WTC11 (cell line): Measurements from ENCODE around the gene RTKN. TPM values are rescaled to one million over a fixed set of nuclear protein-coding genes. Genes with fewer than 3 reads are reported as not detected.

Source experiments
- ATAC-seq: fragments of 200-7000 bp; cut with Tn5 transposase; 2 replicates; pipeline ENCODE4 v1.10.0; 2021; ENCODE audit warnings: mild to moderate bottlenecking, moderate library complexity
- CTCF ChIA-PET: fragments of 300-600 bp; sonication (Branson Sonifier 250); formaldehyde crosslinking; loops from one replicate; lab custom pipeline; 2021; ENCODE audit warnings: antibody characterized with exemption; lab: Charles Lee
- POLR2A ChIA-PET: fragments of 350-600 bp; sonication (Branson Sonifier 250); formaldehyde crosslinking; loops from one replicate; lab custom pipeline; 2021; ENCODE audit warnings: antibody characterized with exemption; lab: Charles Lee
- DNase-seq: peaks from one replicate; pipeline ENCODE4 v3.0.0; 2021; ENCODE audit warnings: low spot score
- H3K27ac Mint-ChIP-seq: 2 replicates; pipeline ENCODE4 v1.8.0; 2021; ENCODE audit warnings: mixed read lengths
- H3K27me3 Mint-ChIP-seq: 2 replicates; pipeline ENCODE4 v1.8.0; 2021; ENCODE audit warnings: low read depth, mild to moderate bottlenecking, moderate library complexity, mixed read lengths
- H3K36me3 Mint-ChIP-seq: 2 replicates; pipeline ENCODE4 v1.8.0; 2021; ENCODE audit warnings: mixed read lengths
- H3K4me1 Mint-ChIP-seq: 2 replicates; pipeline ENCODE4 v1.8.0; 2022; ENCODE audit warnings: mixed read lengths
- H3K4me3 Mint-ChIP-seq: 2 replicates; pipeline ENCODE4 v1.8.0; 2021; ENCODE audit warnings: mild to moderate bottlenecking, moderate library complexity, mixed read lengths
- H3K9me3 Mint-ChIP-seq: 2 replicates; pipeline ENCODE4 v1.8.0; 2021; ENCODE audit warnings: mixed read lengths
- ARID4B ChIP-seq: sonication (generic); formaldehyde crosslinking; IDR thresholded peaks from 2 replicates; pipeline ENCODE4 v1.8.0; 2023; ENCODE audit warnings: missing genetic modification reagents, mild to moderate bottlenecking, borderline replicate concordance
- EMX1 ChIP-seq: fragments of 250-450 bp; sonication (Bioruptor Pico); IDR thresholded peaks from 2 replicates; pipeline ENCODE4 v1.8.0; 2021; ENCODE audit warnings: mild to moderate bottlenecking
- FOXP1 ChIP-seq: sonication (generic); formaldehyde crosslinking; IDR thresholded peaks from 2 replicates; pipeline ENCODE4 v1.8.0; 2022; ENCODE audit warnings: missing genetic modification reagents, mild to moderate bottlenecking, moderate library complexity, borderline replicate concordance
- GRHL2 ChIP-seq: fragments of 250-450 bp; sonication (Bioruptor Pico); IDR thresholded peaks from 2 replicates; pipeline ENCODE4 v1.8.0; 2022; ENCODE audit warnings: mild to moderate bottlenecking, moderate library complexity; ENCODE audit not compliant: insufficient replicate concordance, severe bottlenecking
- MXD4 ChIP-seq: fragments of 250-450 bp; sonication (Bioruptor Pico); IDR thresholded peaks from 2 replicates; pipeline ENCODE4 v1.8.0; 2021; ENCODE audit warnings: mild to moderate bottlenecking, moderate library complexity, borderline replicate concordance
- NR1H2 ChIP-seq: sonication (generic); formaldehyde crosslinking; IDR thresholded peaks from 2 replicates; pipeline ENCODE4 v1.9.0; 2021; ENCODE audit warnings: mild to moderate bottlenecking, moderate library complexity, missing genetic modification reagents
- PRDM15 ChIP-seq: sonication (generic); formaldehyde crosslinking; IDR thresholded peaks from 2 replicates; pipeline ENCODE4 v1.8.0; 2022; ENCODE audit warnings: missing genetic modification reagents
- RELA ChIP-seq: sonication (generic); formaldehyde crosslinking; IDR thresholded peaks from 2 replicates; pipeline ENCODE4 v1.8.1; 2022; ENCODE audit warnings: missing genetic modification reagents, mild to moderate bottlenecking, borderline replicate concordance
- ZNF317 ChIP-seq: sonication (generic); formaldehyde crosslinking; IDR thresholded peaks from 2 replicates; pipeline ENCODE4 v1.8.1; 2023; ENCODE audit warnings: low read depth, mild to moderate bottlenecking, moderate library complexity, missing genetic modification reagents, borderline replicate concordance
- ZNF423 ChIP-seq: fragments of 250-450 bp; sonication (Bioruptor Pico); IDR thresholded peaks from 2 replicates; pipeline ENCODE4 v2.1.2; 2022; ENCODE audit warnings: mild to moderate bottlenecking, moderate library complexity
- total RNA-seq: library from RNA; stranded (reverse); gene quantifications from 3 replicates; pipeline ENCODE4 v1.2.3, GENCODE V29; 2021

Gene RTKN
- total RNA-seq, 1 experiment from 2014 or later, result 80.1 TPM

- DNase-seq (peak; percentile 62), ATAC-seq (peak; percentile 15)
- Mint-ChIP-seq H3K27me3 (peaks cover 76% of the 10 kb centered on the region), H3K9me3 (no peaks in the 10 kb centered on the region), H3K4me3 (peak overlapping the region; percentile 63), H3K4me1 (peaks cover 13% of the 10 kb centered on the region), H3K36me3 (no peaks in the 10 kb centered on the region), H3K27ac (no peak overlapping the region)
- POLR2A ChIA-PET, result interaction anchor here (1.1 to 1.3 kb wide), 2 partner anchors 25 to 42 kb away, joined by 3 to 10 read pairs; no protein-coding TSS in a partner anchor
- TF ChIP-seq FOXP1 (CRISPR knock-in tag), result 0 out of 2 replicates have a peak, but pooled peaks have one; percentile 40
- 0 out of 2 replicates have a peak, but pooled peaks have one; percentile 25 for TF ChIP-seq RELA (CRISPR knock-in tag)
- no peak for TF ChIP-seq GRHL2 (CRISPR knock-in tag)
- CTCF ChIA-PET, result interaction anchor here (0.7 to 2.5 kb wide), 6 partner anchors 24 to 81 kb away, joined by 3 to 14 read pairs (median 5); partner anchors contain the start of gene WBP1
Observed at GRCh38 chr2:74415762-74416395, 25.9 kb downstream of the RTKN start.

- no peak overlapping the region; the same call in 1 of the 2 replicates for H3K27ac Mint-ChIP-seq
- DNase-seq (peak; percentile 62), ATAC-seq (peak; percentile 64)
- peak overlapping the region; percentile 63 for H3K4me3 Mint-ChIP-seq
- POLR2A ChIA-PET, result interaction anchor here (1.1 to 1.3 kb wide), 3 partner anchors 23 to 41 kb away, joined by 3 to 10 read pairs (median 3); no protein-coding TSS in a partner anchor
- H3K27me3 Mint-ChIP-seq, result peaks cover 70% of the 10 kb centered on the region
- CTCF ChIA-PET, result interaction anchor here (0.7 to 2.5 kb wide), 8 partner anchors 9 to 80 kb away, joined by 3 to 14 read pairs (median 4); partner anchors contain the start of gene WBP1
- TF ChIP-seq EMX1 (CRISPR knock-in tag) (no peak), FOXP1 (CRISPR knock-in tag) (no peak), PRDM15 (CRISPR knock-in tag) (no peak), ZNF423 (CRISPR knock-in tag) (no peak), NR1H2 (CRISPR knock-in tag) (no peak), MXD4 (CRISPR knock-in tag) (no peak), ARID4B (CRISPR knock-in tag) (no peak), ZNF317 (CRISPR knock-in tag) (peak; percentile 34; the same call in 1 of the 2 replicates)
- TF ChIP-seq, all 79 proteins: peak for 1
- Mint-ChIP-seq H3K36me3 (no peaks in the 10 kb centered on the region), H3K9me3 (no peaks in the 10 kb centered on the region), H3K4me1 (peaks cover 13% of the 10 kb centered on the region)
Observed at GRCh38 chr2:74414881-74415761, 26.6 kb downstream of the RTKN start.
